HL-60 (cell line): Measurements from ENCODE around the gene OR2T35.
"Not testable (repeated sequence)": the region's sequence is repeated elsewhere in the genome, so short reads cannot be mapped to it uniquely, and the experiment has no call there.

Source experiments
- DNase-seq, 2 experiments: peaks; one replicate each; pipeline ENCODE4 v3.0.0-alpha.2; 2010 to 2020; ENCODE audit warnings: low read depth in 1 of 2, low spot score in 1 of 2
- H3K27ac ChIP-seq: fragments of 250-450 bp; sonication (Bioruptor Pico); replicated peaks from 2 replicates; pipeline ENCODE4 v1.5.1; 2020; ENCODE audit warnings: mild to moderate bottlenecking, moderate library complexity
- H3K27me3 ChIP-seq: fragments of 250-450 bp; sonication (Bioruptor Pico); 2 replicates; pipeline ENCODE4 v1.5.1; 2021; ENCODE audit warnings: mild to moderate bottlenecking, moderate library complexity; ENCODE audit not compliant: insufficient read depth, poor library complexity, severe bottlenecking
- H3K4me3 ChIP-seq: replicated peaks from 2 replicates; pipeline ENCODE4 v1.5.1; 2011; ENCODE audit warnings: mild to moderate bottlenecking, control low read depth, low read length; ENCODE audit not compliant: insufficient read depth
- GABPA ChIP-seq: IDR thresholded peaks from 2 replicates; pipeline ENCODE4 v1.6.1; 2012; ENCODE audit warnings: low read depth
- POLR2AphosphoS5 ChIP-seq: IDR thresholded peaks from 2 replicates; pipeline ENCODE4 v1.6.1; 2012; ENCODE audit warnings: low read depth
- SPI1 ChIP-seq: IDR thresholded peaks from 2 replicates; pipeline ENCODE4 v1.6.1; 2012; ENCODE audit warnings: low read depth, mild to moderate bottlenecking, borderline replicate concordance
- TF ChIP-seq, protein P1 (sequence below): IDR thresholded peaks from one replicate; pipeline ENCODE4 v1.5.1; 2011; ENCODE audit warnings: low read length, control low read depth, inconsistent platforms; ENCODE audit not compliant: insufficient read depth
- TF ChIP-seq, protein P2 (sequence below): IDR thresholded peaks from 2 replicates; pipeline ENCODE4 v1.6.1; 2012; ENCODE audit warnings: low read depth; ENCODE audit not compliant: insufficient replicate concordance

OR2T35 gene

DNA sequence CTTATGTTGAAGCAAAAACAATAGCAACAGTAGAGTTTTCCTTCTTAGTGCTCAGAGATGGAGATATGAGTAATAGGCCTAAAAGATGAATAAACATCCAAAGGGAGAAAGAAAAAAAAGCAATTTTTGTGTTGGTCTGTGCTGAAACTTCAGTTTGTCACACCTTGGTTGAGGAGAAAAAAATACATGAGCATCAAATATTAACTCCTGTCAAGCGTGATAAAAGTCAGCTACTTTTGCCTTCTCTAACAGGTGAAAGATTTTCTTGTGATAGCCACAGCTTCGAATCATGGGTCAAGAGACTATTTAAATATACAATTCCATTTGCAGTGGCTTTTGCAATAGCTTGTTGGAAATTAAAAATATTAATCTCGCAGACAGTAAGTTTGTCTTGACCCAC lies 4.2 kb downstream of the OR2T35 start:
- not testable (repeated sequence) for DNase-seq, H3K27me3 ChIP-seq, H3K27ac ChIP-seq, H3K4me3 ChIP-seq

DNA sequence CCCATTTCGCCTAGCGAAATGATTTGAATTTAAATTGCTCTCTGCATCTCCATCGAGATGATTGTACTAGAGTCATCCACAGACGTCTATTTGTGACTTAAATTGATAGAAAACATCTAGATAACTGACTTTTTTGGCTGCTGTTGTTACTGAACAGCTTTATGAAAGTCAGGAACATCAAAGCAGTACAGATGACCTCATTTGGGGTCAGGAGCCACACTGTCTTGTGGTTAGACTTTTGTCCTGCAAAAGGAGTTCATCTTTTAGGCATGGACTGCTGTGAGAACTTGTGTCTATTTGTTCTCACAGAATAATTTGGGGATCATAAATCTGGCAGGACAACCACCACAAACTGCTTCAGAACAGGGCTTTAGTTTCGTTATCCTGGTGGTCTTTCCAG lies 5.4 kb downstream of the OR2T35 start:
- H3K27ac ChIP-seq, H3K4me3 ChIP-seq, DNase-seq, H3K27me3 ChIP-seq: not testable (repeated sequence)

DNA sequence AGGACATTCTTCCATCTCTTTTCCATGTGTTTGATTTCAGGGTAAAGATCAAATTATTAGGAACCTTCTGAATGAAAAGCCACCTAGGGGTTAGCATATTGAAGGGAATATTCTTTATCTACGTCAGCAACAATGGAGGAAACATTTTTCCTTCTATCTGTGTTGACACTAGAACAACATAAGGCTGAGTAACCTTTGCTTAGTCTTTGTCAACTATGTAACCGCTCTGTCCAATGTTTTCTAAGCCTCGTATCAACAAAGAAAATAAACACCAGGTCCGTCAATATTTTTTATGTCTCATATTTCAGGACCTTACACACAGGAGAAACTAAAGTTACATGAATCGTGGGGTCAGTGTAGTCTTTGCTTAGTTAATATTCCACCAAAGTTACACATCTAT lies 8.5 kb downstream of the OR2T35 start:
- not testable (repeated sequence) for DNase-seq, H3K27ac ChIP-seq, H3K27me3 ChIP-seq, H3K4me3 ChIP-seq

DNA sequence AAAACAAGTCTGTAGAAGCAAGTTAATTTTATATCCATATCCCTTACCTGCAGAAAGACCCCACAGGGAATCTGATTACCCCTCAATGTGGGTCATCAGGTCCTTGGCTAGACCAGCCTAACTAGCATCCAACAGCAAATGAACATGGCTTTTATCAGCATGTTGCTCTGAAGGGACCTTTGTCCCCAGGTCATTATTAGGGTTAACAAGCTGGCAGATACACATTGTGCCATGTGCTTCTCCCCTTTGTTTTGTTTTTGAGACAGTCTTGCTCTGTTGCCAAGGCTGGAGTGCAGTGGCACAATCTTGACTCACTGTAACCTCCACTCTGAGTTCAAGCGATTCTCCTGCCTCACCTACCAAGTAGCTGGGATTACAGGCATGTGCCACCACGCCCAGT lies 10.1 kb downstream of the OR2T35 start, which contains the start of gene OR2T11:
TSS of gene OR2T11 (minus strand) at position 101 of the 400 bp plus-strand sequence. CDS start 7,963 bp downstream, outside the sequence.
- not testable (repeated sequence) for H3K27me3 ChIP-seq, DNase-seq, H3K27ac ChIP-seq, H3K4me3 ChIP-seq

DNA sequence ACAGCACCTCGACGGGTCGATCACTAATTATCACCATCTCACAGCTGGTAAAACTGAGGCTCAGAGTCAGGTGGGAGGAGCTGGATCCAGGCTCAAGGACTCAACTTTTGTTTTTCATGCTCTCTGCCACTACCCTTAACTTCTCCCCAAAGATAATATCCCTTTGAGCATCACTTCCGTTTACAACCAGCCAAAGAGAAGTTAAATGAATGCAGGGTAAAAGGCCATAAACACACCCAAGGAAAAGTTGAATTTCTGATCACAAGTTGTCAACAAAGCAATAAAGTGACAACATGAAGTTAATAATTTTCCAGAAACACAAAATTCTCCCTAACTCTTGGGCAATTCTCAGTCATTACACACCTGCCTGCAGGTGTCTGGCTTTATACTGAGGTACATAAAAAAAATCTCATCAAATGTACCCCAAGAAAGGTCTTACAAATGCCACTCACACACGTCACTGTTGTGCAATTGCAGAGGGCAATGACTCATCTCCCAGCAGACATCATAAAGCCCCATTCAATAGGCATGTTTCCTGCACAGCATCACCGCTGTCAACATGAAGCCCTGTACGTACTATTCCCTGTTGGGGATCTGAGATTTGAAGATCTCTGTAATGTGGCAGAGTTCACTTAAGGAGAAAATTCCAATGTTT lies 13.6 kb downstream of the OR2T35 start:
- no peak overlapping the region for H3K4me3 ChIP-seq
- DNase-seq, result peak; percentile 19 to 29

DNA sequence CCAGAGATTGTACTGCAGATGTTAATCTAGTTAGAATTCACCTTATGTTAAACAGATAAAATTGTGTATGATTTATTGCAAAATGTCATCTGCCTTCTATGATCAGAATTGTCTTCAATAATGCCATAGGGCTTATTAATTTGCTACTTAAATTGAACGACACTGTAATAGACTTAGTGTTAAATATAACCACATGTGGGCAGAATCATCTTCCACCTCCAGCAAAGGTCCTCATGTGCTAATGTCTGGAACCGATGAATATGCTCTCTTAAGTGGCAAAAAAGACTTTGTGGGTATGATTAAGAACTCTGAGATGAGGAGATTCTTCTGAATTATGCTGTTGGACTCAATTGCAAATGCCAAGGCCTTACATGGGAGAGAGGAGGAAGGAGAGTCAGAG lies 14.5 kb downstream of the OR2T35 start:
- no peak for TF ChIP-seq SPI1
- Histone ChIP-seq H3K4me3 (no peak overlapping the region), H3K27ac (no peak overlapping the region), H3K27me3 (no peaks in the 10 kb centered on the region)
- DNase-seq, result no peak

More for the DNA sequence above, 13.6 kb downstream of the OR2T35 start:
- no peak overlapping the region for H3K27ac ChIP-seq
- no peaks in the 10 kb centered on the region for H3K27me3 ChIP-seq
- TF ChIP-seq, protein P1, sequence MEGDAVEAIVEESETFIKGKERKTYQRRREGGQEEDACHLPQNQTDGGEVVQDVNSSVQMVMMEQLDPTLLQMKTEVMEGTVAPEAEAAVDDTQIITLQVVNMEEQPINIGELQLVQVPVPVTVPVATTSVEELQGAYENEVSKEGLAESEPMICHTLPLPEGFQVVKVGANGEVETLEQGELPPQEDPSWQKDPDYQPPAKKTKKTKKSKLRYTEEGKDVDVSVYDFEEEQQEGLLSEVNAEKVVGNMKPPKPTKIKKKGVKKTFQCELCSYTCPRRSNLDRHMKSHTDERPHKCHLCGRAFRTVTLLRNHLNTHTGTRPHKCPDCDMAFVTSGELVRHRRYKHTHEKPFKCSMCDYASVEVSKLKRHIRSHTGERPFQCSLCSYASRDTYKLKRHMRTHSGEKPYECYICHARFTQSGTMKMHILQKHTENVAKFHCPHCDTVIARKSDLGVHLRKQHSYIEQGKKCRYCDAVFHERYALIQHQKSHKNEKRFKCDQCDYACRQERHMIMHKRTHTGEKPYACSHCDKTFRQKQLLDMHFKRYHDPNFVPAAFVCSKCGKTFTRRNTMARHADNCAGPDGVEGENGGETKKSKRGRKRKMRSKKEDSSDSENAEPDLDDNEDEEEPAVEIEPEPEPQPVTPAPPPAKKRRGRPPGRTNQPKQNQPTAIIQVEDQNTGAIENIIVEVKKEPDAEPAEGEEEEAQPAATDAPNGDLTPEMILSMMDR, result no peak
- TF ChIP-seq GABPA (no peak), SPI1 (no peak), POLR2AphosphoS5 (no peak)
- TF ChIP-seq, protein P2, sequence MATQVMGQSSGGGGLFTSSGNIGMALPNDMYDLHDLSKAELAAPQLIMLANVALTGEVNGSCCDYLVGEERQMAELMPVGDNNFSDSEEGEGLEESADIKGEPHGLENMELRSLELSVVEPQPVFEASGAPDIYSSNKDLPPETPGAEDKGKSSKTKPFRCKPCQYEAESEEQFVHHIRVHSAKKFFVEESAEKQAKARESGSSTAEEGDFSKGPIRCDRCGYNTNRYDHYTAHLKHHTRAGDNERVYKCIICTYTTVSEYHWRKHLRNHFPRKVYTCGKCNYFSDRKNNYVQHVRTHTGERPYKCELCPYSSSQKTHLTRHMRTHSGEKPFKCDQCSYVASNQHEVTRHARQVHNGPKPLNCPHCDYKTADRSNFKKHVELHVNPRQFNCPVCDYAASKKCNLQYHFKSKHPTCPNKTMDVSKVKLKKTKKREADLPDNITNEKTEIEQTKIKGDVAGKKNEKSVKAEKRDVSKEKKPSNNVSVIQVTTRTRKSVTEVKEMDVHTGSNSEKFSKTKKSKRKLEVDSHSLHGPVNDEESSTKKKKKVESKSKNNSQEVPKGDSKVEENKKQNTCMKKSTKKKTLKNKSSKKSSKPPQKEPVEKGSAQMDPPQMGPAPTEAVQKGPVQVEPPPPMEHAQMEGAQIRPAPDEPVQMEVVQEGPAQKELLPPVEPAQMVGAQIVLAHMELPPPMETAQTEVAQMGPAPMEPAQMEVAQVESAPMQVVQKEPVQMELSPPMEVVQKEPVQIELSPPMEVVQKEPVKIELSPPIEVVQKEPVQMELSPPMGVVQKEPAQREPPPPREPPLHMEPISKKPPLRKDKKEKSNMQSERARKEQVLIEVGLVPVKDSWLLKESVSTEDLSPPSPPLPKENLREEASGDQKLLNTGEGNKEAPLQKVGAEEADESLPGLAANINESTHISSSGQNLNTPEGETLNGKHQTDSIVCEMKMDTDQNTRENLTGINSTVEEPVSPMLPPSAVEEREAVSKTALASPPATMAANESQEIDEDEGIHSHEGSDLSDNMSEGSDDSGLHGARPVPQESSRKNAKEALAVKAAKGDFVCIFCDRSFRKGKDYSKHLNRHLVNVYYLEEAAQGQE, result no peak

DNA sequence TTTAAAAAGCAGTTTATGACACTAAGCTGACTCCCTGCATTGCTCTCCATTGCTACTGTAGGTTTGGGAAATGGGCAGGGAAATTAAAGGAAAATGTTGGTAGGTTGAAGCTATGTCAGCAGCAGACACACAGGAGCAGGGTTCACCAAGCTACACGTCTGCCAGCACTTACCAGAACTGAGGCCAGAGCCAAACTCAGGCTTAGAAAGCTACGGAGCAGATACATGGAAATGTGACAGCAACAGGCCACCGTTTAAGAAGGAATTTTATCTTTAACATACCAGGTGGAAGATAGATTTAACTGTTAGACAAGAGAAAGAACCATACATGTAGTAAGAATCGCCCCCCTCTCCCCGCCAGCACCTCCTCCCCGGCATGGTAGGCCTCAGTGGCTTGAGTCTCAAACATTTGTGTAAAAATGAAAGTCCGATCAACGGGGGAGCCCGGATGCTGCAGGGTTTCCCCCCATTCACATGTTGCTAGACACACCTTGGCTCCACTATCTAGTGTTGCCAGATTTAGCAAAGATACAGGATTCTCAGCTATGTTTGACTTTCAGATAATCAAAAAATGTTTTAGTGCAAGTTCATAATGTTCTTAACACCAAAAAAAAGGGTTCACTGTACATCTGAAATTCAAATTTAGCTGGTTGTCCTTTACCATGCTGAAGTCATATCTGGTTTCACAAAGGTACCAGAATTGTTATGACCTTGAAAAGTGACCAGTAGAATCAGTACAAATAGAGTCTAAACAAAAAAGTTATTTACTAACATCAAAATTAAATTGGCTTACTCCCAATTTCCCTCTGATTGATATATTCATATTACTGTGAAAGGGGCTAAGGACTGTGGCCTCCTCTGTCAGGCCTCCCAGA lies 16.9 kb downstream of the OR2T35 start:
- Histone ChIP-seq H3K27me3 (no peaks in the 10 kb centered on the region), H3K4me3 (no peak overlapping the region), H3K27ac (no peak overlapping the region)
- DNase-seq, result no peak
- TF ChIP-seq GABPA, result no peak
- no peak for TF ChIP-seq POLR2AphosphoS5
- no peak for TF ChIP-seq SPI1
- TF ChIP-seq, protein P2, result no peak
- TF ChIP-seq, protein P1, result no peak
